C4-2B (cell line): ENCODE results near the gene FGD6.

Experiments used
- CTCF ChIP-seq: fragments of 450-650 bp; conservative IDR thresholded peaks from 2 replicates; pipeline ENCODE4 v1.5.1; 2017; ENCODE audit warnings: mild to moderate bottlenecking
- ZFX ChIP-seq: fragments of 450-650 bp; IDR thresholded peaks from 2 replicates; pipeline ENCODE4 v1.6.1; 2017

- TF ChIP-seq CTCF, result no peak
- TF ChIP-seq ZFX, result no peak
Measured at GRCh38 chr12:95253386-95253785, 36.1 kb upstream of the FGD6 start.
